Ammon's horn (tissue), 1 donor: ENCODE measurements around the gene EGFL8.
"Not testable (repeated sequence)": the region's sequence is repeated elsewhere in the genome, so short reads cannot be mapped to it uniquely, and the experiment has no call there.

Experiments used
- DNase-seq: peaks from one replicate; pipeline ENCODE4 v3.0.0-alpha.2; 2016; ENCODE audit warnings: low spot score

Gene EGFL8

GRCh38 chr6:32164295-32164694, at the start of gene EGFL8:
Gene EGFL8 (plus strand): TSS chr6:32164595. CDS start chr6:32166166, 1,571 bp downstream.
- no peak for DNase-seq

- DNase-seq: no peak
Measured at GRCh38 chr6:32114796-32115195, 49.6 kb upstream of the EGFL8 start.

GRCh38 chr6:32115623-32116022, 48.8 kb upstream of the EGFL8 start:
- DNase-seq: no peak

GRCh38 chr6:32116674-32117073, 47.7 kb upstream of the EGFL8 start:
- DNase-seq: no peak

- DNase-seq: no peak
Measured at GRCh38 chr6:32117461-32117860, 46.9 kb upstream of the EGFL8 start.

GRCh38 chr6:32118782-32119628, 45.4 kb upstream of the EGFL8 start:
- DNase-seq: peak; percentile 94

- DNase-seq: no peak
Measured at GRCh38 chr6:32120573-32121059, 43.8 kb upstream of the EGFL8 start.

- no peak for DNase-seq
Measured at GRCh38 chr6:32123681-32124080, 40.7 kb upstream of the EGFL8 start.

- no peak for DNase-seq
Measured at GRCh38 chr6:32126880-32127279, 37.5 kb upstream of the EGFL8 start.

- no peak for DNase-seq
Measured at GRCh38 chr6:32127409-32127716, 37.0 kb upstream of the EGFL8 start.

GRCh38 chr6:32127717-32128592, 36.4 kb upstream of the EGFL8 start, which contains the start of gene ATF6B:
Gene ATF6B (minus strand): TSS chr6:32128246. CDS start chr6:32128207, 39 bp downstream.
- DNase-seq: peak; percentile 100

- DNase-seq: no peak
Measured at GRCh38 chr6:32128751-32129296, 35.6 kb upstream of the EGFL8 start.

- DNase-seq: no peak
Measured at GRCh38 chr6:32129297-32130088, 34.9 kb upstream of the EGFL8 start.

GRCh38 chr6:32131439-32131948, 32.9 kb upstream of the EGFL8 start:
- no peak for DNase-seq

GRCh38 chr6:32132110-32132509, 32.3 kb upstream of the EGFL8 start:
- no peak for DNase-seq

GRCh38 chr6:32133786-32134185, 30.6 kb upstream of the EGFL8 start:
- no peak for DNase-seq

- DNase-seq: no peak
Measured at GRCh38 chr6:32137454-32137853, 26.9 kb upstream of the EGFL8 start.

- DNase-seq: no peak
Measured at GRCh38 chr6:32139590-32139989, 24.8 kb upstream of the EGFL8 start.

- DNase-seq: no peak
Measured at GRCh38 chr6:32140420-32141046, 23.9 kb upstream of the EGFL8 start.

- DNase-seq: not testable (repeated sequence)
Measured at GRCh38 chr6:32144238-32144637, 20.2 kb upstream of the EGFL8 start.

GRCh38 chr6:32146287-32146686, 18.1 kb upstream of the EGFL8 start:
- no peak for DNase-seq
